ENCODE data around the gene PTPRG.

PTPRG gene

DNA sequence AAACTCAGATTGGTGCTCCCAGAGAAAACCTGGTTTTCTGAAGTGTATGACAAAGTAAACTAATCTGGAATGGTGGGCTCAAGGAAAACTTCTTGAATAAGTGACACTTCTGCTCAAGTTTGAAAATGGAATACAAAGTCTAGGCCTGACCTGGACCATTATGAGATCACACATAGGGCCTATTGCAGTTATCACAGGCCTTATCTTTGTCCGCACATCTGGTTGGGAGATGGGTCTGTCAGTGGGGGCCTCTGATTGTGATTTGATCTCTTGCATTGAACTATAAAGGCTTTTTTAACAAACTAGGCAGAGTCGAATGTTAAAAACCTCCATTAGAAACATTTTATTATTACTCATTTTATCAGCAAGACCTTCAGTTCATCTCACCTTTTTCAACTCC lies 405.6 kb downstream of the PTPRG start:
- H3K27ac ChIP-seq (ENCODE audit: low read depth, low read length), result no peak overlapping the region
- no peak overlapping the region for H4K8ac ChIP-seq (ENCODE audit: low read depth, low read length)
- no peak for DNase-seq
- no peaks in the 10 kb centered on the region for H3K79me1 ChIP-seq (ENCODE audit: low read length)
- H2AK5ac ChIP-seq (ENCODE audit: low read length), result no peak overlapping the region
- no peak overlapping the region for H3K14ac ChIP-seq (ENCODE audit: low read length)
- H3K27me3 ChIP-seq (ENCODE audit: insufficient read depth, low read length), result no peaks in the 10 kb centered on the region
- H3K79me2 ChIP-seq (ENCODE audit: control insufficient read depth, insufficient read depth, low read length, poor library complexity), result no peaks in the 10 kb centered on the region
- no peak overlapping the region for H3K4me2 ChIP-seq (ENCODE audit: low read length)
- H2BK120ac ChIP-seq (ENCODE audit: insufficient read depth, low read length, poor library complexity), result no peak overlapping the region
- H2BK12ac ChIP-seq (ENCODE audit: low read length), result no peak overlapping the region
- H2BK5ac ChIP-seq (ENCODE audit: low read depth, low read length, poor library complexity), result no peak overlapping the region
- no peak overlapping the region for H4K91ac ChIP-seq (ENCODE audit: low read depth, low read length)
- H2AFZ ChIP-seq (ENCODE audit: insufficient read depth, low read length, poor library complexity), result no peak overlapping the region
- no peak overlapping the region for H3K18ac ChIP-seq (ENCODE audit: low read length)
- H4K12ac ChIP-seq (ENCODE audit: low read depth, low read length), result no peak overlapping the region
- no peak overlapping the region for H3K4me3 ChIP-seq (ENCODE audit: low read depth, low read length)
- H3K36me3 ChIP-seq (ENCODE audit: control insufficient read depth in 1 of 2, insufficient read depth in 2 of 2, low read length in 2 of 2), result no peaks in the 10 kb centered on the region
- no peaks in the 10 kb centered on the region for H3K9me3 ChIP-seq (ENCODE audit: insufficient read depth, low read depth, low read length)
- peaks cover 4 to 8% of the 10 kb centered on the region in 2 experiments for H3K4me1 ChIP-seq (ENCODE audit: control insufficient read depth in 1 of 2, insufficient read depth in 2 of 2, low read length in 2 of 2)
- H3K4ac ChIP-seq (ENCODE audit: low read depth, low read length), result no peak overlapping the region
- WGBS (ENCODE audit: extremely low coverage, insufficient coverage, insufficient read length), result no CpG with 5 or more reads among the region's 2 CpGs
- H3K23ac ChIP-seq (ENCODE audit: low read length), result no peak overlapping the region
- H3K9ac ChIP-seq (ENCODE audit: low read length), result no peak overlapping the region

DNA sequence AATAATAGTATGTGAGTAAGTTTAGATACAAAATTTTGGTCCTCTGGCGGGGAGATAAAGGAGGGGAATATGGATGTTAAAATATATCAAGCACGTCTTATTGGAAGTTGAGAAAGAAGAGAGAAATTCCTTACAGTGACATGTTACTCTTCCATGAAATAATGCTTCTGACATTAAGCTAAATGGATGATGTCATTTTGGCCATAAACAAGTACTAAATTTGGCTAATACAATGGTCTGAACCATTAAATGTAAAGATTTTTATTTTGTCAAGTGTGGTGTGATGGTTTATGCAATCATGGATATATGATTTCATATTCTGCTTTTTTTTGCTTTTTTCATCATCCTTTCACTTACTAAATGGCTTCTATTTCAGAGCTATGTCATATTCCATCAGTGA lies 406.6 kb downstream of the PTPRG start:
- DNase-seq, result no peak
- H3K79me2 ChIP-seq (ENCODE audit: control insufficient read depth, insufficient read depth, low read length, poor library complexity), result no peaks in the 10 kb centered on the region
- no peak overlapping the region for H3K4me3 ChIP-seq (ENCODE audit: low read depth, low read length)
- no peak overlapping the region for H2AFZ ChIP-seq (ENCODE audit: insufficient read depth, low read length, poor library complexity)
- no peak overlapping the region for H2BK12ac ChIP-seq (ENCODE audit: low read length)
- no peak overlapping the region for H4K91ac ChIP-seq (ENCODE audit: low read depth, low read length)
- H2AK5ac ChIP-seq (ENCODE audit: low read length), result no peak overlapping the region
- H3K4me1 ChIP-seq (ENCODE audit: control insufficient read depth in 1 of 2, insufficient read depth in 2 of 2, low read length in 2 of 2), result peaks cover 4 to 8% of the 10 kb centered on the region in 2 experiments
- no peak overlapping the region for H3K14ac ChIP-seq (ENCODE audit: low read length)
- H3K36me3 ChIP-seq (ENCODE audit: control insufficient read depth in 1 of 2, insufficient read depth in 2 of 2, low read length in 2 of 2), result no peaks in the 10 kb centered on the region
- no peak overlapping the region for H3K18ac ChIP-seq (ENCODE audit: low read length)
- no peak overlapping the region for H2BK5ac ChIP-seq (ENCODE audit: low read depth, low read length, poor library complexity)
- no peak overlapping the region for H3K4ac ChIP-seq (ENCODE audit: low read depth, low read length)
- H3K9me3 ChIP-seq (ENCODE audit: insufficient read depth, low read depth, low read length), result no peaks in the 10 kb centered on the region
- H2BK120ac ChIP-seq (ENCODE audit: insufficient read depth, low read length, poor library complexity), result no peak overlapping the region
- H3K27ac ChIP-seq (ENCODE audit: low read depth, low read length), result no peak overlapping the region
- H3K27me3 ChIP-seq (ENCODE audit: insufficient read depth, low read length), result no peaks in the 10 kb centered on the region
- H3K23ac ChIP-seq (ENCODE audit: low read length), result no peak overlapping the region
- no peaks in the 10 kb centered on the region for H3K79me1 ChIP-seq (ENCODE audit: low read length)
- H4K12ac ChIP-seq (ENCODE audit: low read depth, low read length), result no peak overlapping the region
- H3K4me2 ChIP-seq (ENCODE audit: low read length), result no peak overlapping the region
- H3K9ac ChIP-seq (ENCODE audit: low read length), result no peak overlapping the region
- no peak overlapping the region for H4K8ac ChIP-seq (ENCODE audit: low read depth, low read length)
- no CpG with 5 or more reads among the region's 2 CpGs for WGBS (ENCODE audit: extremely low coverage, insufficient coverage, insufficient read length)

DNA sequence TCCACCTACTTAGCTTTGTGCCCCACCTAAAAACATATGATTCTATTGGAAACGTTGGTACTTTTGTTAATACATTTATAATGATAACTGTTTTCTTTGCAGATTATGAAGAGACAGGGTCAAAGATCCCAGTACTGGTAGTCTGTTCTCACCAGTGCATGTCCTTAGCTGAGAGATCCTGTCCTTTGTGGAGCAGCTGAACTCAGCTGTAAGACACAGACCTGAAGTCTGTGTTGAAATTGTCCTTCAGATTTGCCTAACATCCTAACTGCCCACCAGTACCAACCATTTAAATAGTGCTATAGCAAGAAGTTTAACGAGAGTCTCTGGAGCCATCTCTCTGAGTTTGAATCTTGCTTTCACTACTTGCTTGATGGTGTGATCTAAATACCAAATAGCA lies 413.3 kb downstream of the PTPRG start:
- Histone ChIP-seq H4K91ac (ENCODE audit: low read depth, low read length) (no peak overlapping the region), H3K9me3 (ENCODE audit: insufficient read depth, low read depth, low read length) (no peaks in the 10 kb centered on the region), H3K79me2 (ENCODE audit: control insufficient read depth, insufficient read depth, low read length, poor library complexity) (no peaks in the 10 kb centered on the region), H2AK5ac (ENCODE audit: low read length) (no peak overlapping the region), H3K4me2 (ENCODE audit: low read length) (no peak overlapping the region), H3K4me1 (ENCODE audit: control insufficient read depth in 1 of 2, insufficient read depth in 2 of 2, low read length in 2 of 2) (peaks cover 0 to under 1% of the 10 kb centered on the region in 2 experiments), H3K4me3 (ENCODE audit: low read depth, low read length) (no peak overlapping the region), H3K23ac (ENCODE audit: low read length) (no peak overlapping the region), H4K8ac (ENCODE audit: low read depth, low read length) (no peak overlapping the region), H3K4ac (ENCODE audit: low read depth, low read length) (no peak overlapping the region), H2BK5ac (ENCODE audit: low read depth, low read length, poor library complexity) (no peak overlapping the region), H2BK120ac (ENCODE audit: insufficient read depth, low read length, poor library complexity) (no peak overlapping the region), H3K14ac (ENCODE audit: low read length) (no peak overlapping the region), H3K9ac (ENCODE audit: low read length) (no peak overlapping the region), H3K79me1 (ENCODE audit: low read length) (no peaks in the 10 kb centered on the region), H3K36me3 (ENCODE audit: control insufficient read depth in 1 of 2, insufficient read depth in 2 of 2, low read length in 2 of 2) (no peaks in the 10 kb centered on the region), H3K18ac (ENCODE audit: low read length) (no peak overlapping the region), H3K27ac (ENCODE audit: low read depth, low read length) (no peak overlapping the region), H2BK12ac (ENCODE audit: low read length) (no peak overlapping the region), H4K12ac (ENCODE audit: low read depth, low read length) (no peak overlapping the region), H2AFZ (ENCODE audit: insufficient read depth, low read length, poor library complexity) (no peak overlapping the region), H3K27me3 (ENCODE audit: insufficient read depth, low read length) (no peaks in the 10 kb centered on the region)
- no peak for DNase-seq
- no CpG with 5 or more reads among the region's 2 CpGs for WGBS (ENCODE audit: extremely low coverage, insufficient coverage, insufficient read length)

DNA sequence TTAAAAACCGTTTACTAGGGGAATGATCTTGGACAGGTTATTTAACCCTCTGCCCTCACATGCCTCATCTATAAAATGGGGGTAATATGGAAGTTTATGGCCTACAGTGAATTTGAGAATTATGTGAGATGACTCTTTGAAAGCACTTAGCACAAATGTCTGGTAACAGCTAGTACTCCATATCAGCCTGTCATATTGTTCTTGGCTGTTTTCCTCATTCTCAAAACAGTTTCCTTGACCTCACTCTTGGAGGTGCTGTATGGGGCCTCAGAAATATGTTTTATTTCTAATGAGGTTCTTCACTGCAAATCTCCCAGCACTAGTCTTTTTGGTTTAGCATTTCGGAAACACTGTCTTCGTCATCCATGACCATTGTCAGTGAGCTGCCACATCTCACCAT lies 413.8 kb downstream of the PTPRG start:
- no peaks in the 10 kb centered on the region for H3K27me3 ChIP-seq (ENCODE audit: insufficient read depth, low read length)
- H3K79me2 ChIP-seq (ENCODE audit: control insufficient read depth, insufficient read depth, low read length, poor library complexity), result no peaks in the 10 kb centered on the region
- H2BK120ac ChIP-seq (ENCODE audit: insufficient read depth, low read length, poor library complexity), result no peak overlapping the region
- H3K18ac ChIP-seq (ENCODE audit: low read length), result no peak overlapping the region
- H3K14ac ChIP-seq (ENCODE audit: low read length), result no peak overlapping the region
- H2AFZ ChIP-seq (ENCODE audit: insufficient read depth, low read length, poor library complexity), result no peak overlapping the region
- H3K9me3 ChIP-seq (ENCODE audit: insufficient read depth, low read depth, low read length), result no peaks in the 10 kb centered on the region
- H2BK5ac ChIP-seq (ENCODE audit: low read depth, low read length, poor library complexity), result no peak overlapping the region
- DNase-seq, result no peak
- no peaks in the 10 kb centered on the region for H3K79me1 ChIP-seq (ENCODE audit: low read length)
- no peak overlapping the region for H2BK12ac ChIP-seq (ENCODE audit: low read length)
- no peak overlapping the region for H4K12ac ChIP-seq (ENCODE audit: low read depth, low read length)
- no peak overlapping the region for H3K4me2 ChIP-seq (ENCODE audit: low read length)
- H4K8ac ChIP-seq (ENCODE audit: low read depth, low read length), result no peak overlapping the region
- no peak overlapping the region for H2AK5ac ChIP-seq (ENCODE audit: low read length)
- H3K4ac ChIP-seq (ENCODE audit: low read depth, low read length), result no peak overlapping the region
- H3K9ac ChIP-seq (ENCODE audit: low read length), result no peak overlapping the region
- H3K36me3 ChIP-seq (ENCODE audit: control insufficient read depth in 1 of 2, insufficient read depth in 2 of 2, low read length in 2 of 2), result no peaks in the 10 kb centered on the region
- no peak overlapping the region for H4K91ac ChIP-seq (ENCODE audit: low read depth, low read length)
- H3K4me3 ChIP-seq (ENCODE audit: low read depth, low read length), result no peak overlapping the region
- no CpG with 5 or more reads among the region's 3 CpGs for WGBS (ENCODE audit: extremely low coverage, insufficient coverage, insufficient read length)
- H3K27ac ChIP-seq (ENCODE audit: low read depth, low read length), result no peak overlapping the region
- no peak overlapping the region for H3K23ac ChIP-seq (ENCODE audit: low read length)
- H3K4me1 ChIP-seq (ENCODE audit: control insufficient read depth in 1 of 2, insufficient read depth in 2 of 2, low read length in 2 of 2), result peaks cover 0 to 2% of the 10 kb centered on the region in 2 experiments
